Measurements from ENCODE around the gene TMEM247.

- TF ChIP-seq POLR2A (IDR thresholded peaks at IDR 0.05) (no peak), EP300 (IDR thresholded peaks at IDR 0.05) (no peak)
Measured at GRCh38 chr2:46530639-46531038, 51.3 kb downstream of the TMEM247 start.
